Inflammatory macrophage (primary cell): ENCODE measurements around the gene CD3G.
"Not testable (repeated sequence)": the region's sequence is repeated elsewhere in the genome, so short reads cannot be mapped to it uniquely, and the experiment has no call there.

Experiments used
- DNase-seq, 2 donors: peaks; one replicate each; pipeline ENCODE4 v3.0.0-alpha.2; 2020 to 2022

The CD3G gene

DNA sequence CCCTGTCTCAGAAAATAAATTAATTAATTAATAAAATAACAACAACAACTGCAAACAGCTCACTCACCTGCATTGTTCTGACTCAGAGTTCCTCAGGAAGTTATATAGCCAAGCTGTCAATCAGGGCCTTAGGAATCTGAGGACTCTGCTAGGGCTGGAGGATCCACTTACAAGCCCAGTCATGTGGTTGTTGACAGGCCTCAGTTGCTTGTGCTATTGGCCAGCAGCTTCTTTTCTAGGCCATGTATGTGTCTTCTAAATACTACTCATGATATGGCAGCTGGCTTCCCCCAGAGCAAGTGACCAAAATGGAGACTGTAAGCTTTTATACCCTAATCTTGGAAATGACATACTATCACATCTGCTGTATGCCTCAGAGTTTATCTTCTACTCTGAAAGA is 36.4 kb downstream of the CD3G start:
- DNase-seq = no peak

GRCh38 chr11:118382954-118383353 is 38.8 kb downstream of the CD3G start:
- no peak for DNase-seq

GRCh38 chr11:118383657-118384056 is 39.5 kb downstream of the CD3G start:
- no peak for DNase-seq

GRCh38 chr11:118396097-118396501 is 52.0 kb downstream of the CD3G start:
- no peak for DNase-seq

GRCh38 chr11:118397448-118397847 is 53.3 kb downstream of the CD3G start:
- no peak for DNase-seq

DNA sequence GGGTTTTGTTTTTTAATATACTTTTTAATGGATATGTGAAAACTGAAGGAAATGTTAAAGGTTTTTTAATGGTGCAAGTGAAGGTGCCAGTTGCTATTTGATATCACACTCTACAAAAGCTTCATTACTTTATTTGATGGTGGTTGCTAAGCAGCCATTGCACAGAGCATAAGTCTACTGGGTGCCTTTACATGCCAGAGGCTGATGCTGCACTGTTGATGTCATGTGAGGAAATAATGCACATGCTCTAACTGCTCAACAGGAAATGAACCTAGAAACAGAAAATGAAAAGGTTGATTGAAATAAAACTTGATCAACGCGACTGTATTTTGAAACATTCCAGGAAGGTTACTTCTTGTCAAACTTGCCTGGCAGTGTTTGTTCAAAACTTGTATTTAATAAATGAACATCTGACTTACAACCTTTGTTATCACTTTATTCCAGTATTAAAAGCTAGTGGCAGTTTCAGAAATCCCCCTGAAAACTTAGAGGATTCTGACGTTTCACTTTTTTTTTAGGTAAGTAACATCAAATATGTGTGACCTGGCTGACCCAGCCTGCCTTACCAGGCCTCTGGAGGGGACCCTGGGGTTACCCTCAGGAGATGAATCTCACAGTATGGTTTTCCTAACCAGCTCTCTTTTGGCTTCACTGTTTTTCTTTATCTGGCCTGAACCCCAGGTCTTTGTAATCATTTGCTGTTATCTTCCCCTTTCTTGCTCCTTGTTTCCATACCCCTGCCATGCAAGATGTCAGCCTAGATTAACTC is 54.8 kb downstream of the CD3G start:
- DNase-seq = no peak

GRCh38 chr11:118401151-118401879 is 57.2 kb downstream of the CD3G start, which contains the start of gene ATP5MG:
ATP5MG (plus strand) TSS chr11:118401606; CDS start chr11:118401666, 60 bp downstream.
- peak; percentile 92 to 95 for DNase-seq

GRCh38 chr11:118401880-118402590 is 57.9 kb downstream of the CD3G start:
- DNase-seq = peak; percentile 5 to 38

DNA sequence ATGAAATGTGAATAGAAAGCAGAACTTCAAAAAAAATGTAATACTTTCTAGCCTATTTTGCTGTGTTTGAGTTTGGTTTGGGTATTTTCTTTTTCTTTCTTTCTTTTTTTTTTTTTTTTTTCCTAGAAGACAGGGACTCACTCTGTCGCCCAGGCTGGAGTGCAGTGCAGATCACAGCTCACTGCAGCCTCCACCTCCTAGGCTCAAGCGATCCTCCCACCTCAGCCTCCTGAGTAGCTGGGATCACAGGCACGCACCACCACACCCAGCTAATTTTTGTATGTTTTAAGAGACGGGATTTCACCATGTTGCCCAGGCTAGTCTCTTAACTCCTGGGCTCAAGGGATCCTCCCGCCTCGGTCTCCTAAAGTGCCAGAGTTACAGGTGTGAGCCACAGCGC is 58.5 kb downstream of the CD3G start:
- not testable (repeated sequence) for DNase-seq
